Upper lobe of left lung (tissue), 6 donors: ENCODE measurements around the gene ATXN1. TPM values are rescaled to one million over a fixed set of nuclear protein-coding genes. Genes with fewer than 3 reads are reported as not detected.
"Not testable (repeated sequence)": the region's sequence is repeated elsewhere in the genome, so short reads cannot be mapped to it uniquely, and the experiment has no call there.

ENCODE experiments used
- ATAC-seq, 2 donors: fragments of 200-7000 bp; cut with Tn5 transposase; one replicate each; pipeline ENCODE4 v1.9.1; 2022; ENCODE audit warnings: mild to moderate bottlenecking in 2 of 2, moderate library complexity in 2 of 2; ENCODE audit not compliant: low FRiP score in 2 of 2
- DNase-seq, 2 donors: peaks; one replicate each; pipeline ENCODE4 v3.0.0-alpha.2; 2019 to 2020
- H3K27ac ChIP-seq, 4 donors: fragments of 200-600 bp; sonication (generic); one replicate each; pipeline ENCODE4 v1.5.1; 2016 to 2019
- H3K27me3 ChIP-seq, 4 donors: fragments of 200-600 bp; sonication (generic); one replicate each; pipeline ENCODE4 v1.5.1; 2017 to 2019
- H3K36me3 ChIP-seq, 4 donors: fragments of 200-600 bp; sonication (generic); one replicate each; pipeline ENCODE4 v1.5.1; 2016 to 2019
- H3K4me1 ChIP-seq, 4 donors: fragments of 200-600 bp; sonication (generic); one replicate each; pipeline ENCODE4 v1.5.1; 2018 to 2019
- H3K4me3 ChIP-seq, 4 donors: fragments of 200-600 bp; sonication (generic); one replicate each; pipeline ENCODE4 v1.5.1; 2017 to 2019; ENCODE audit warnings: mild to moderate bottlenecking in 2 of 4, moderate library complexity in 1 of 4
- H3K9me3 ChIP-seq, 4 donors: fragments of 200-600 bp; sonication (generic); one replicate each; pipeline ENCODE4 v1.5.1; 2018 to 2019
- CTCF ChIP-seq, 6 experiments: fragments of 450-650 bp in 4 of 6; fragments of 200-600 bp in 2 of 6; sonication (generic) in 2 of 6; IDR thresholded peaks; one replicate each; pipeline ENCODE4 v1.5.1; 2016 to 2019; ENCODE audit warnings: antibody characterized with exemption in 6 of 6
- EP300 ChIP-seq, 4 donors: sonication (generic); formaldehyde crosslinking; IDR thresholded peaks; one replicate each; pipeline ENCODE4 v1.5.1; 2017; ENCODE audit warnings: antibody characterized with exemption in 4 of 4, control low read depth in 2 of 4
- POLR2A ChIP-seq, 4 donors: fragments of 450-650 bp; IDR thresholded peaks; one replicate each; pipeline ENCODE4 v1.5.1; 2016 to 2017; ENCODE audit warnings: antibody characterized with exemption in 4 of 4, mild to moderate bottlenecking in 2 of 4
- POLR2AphosphoS5 ChIP-seq, 2 donors: sonication (generic); formaldehyde crosslinking; IDR thresholded peaks; one replicate each; pipeline ENCODE4 v1.5.1; 2017; ENCODE audit warnings: antibody characterized with exemption in 2 of 2
- WGBS, 2 donors: methylation state at CpG; one replicate each; pipeline ENCODE4 v1.1.5; 2017 to 2018; 5-methylcytosine and 5-hydroxymethylcytosine counted together
- total RNA-seq, 6 donors: library from RNA; depleted of rRNA in 4 of 6; stranded (reverse); fragments of >200 nt in 4 of 6; gene quantifications; one replicate each; pipeline versions ENCODE4 v1.1.0 to v1.2.1, GENCODE V29; 2016 to 2021
- donor health status: DM: no; HTN: no; CAD: no; lungs with moderate emphysema.
- donor health status: DM: no; HTN: yes; CAD: no; lungs with severe emphysema.

Gene ATXN1
- total RNA-seq, 6 donors from 2014 or later = 44.2 to 106 (median 71.7) TPM

GRCh38 chr6:16393326-16393725 lies 367.9 kb downstream of the ATXN1 start:
- no peak overlapping the region for H3K27ac ChIP-seq

GRCh38 chr6:16392010-16392409 lies 369.2 kb downstream of the ATXN1 start:
- 47 to 67% methylated on average over 1 of the region's 1 CpG for WGBS, 2 donors
- ATAC-seq = no peak

More at GRCh38 chr6:16393326-16393725, 367.9 kb downstream of the ATXN1 start:
- ATAC-seq = no peak
- Histone ChIP-seq H3K36me3 (no peaks in the 10 kb centered on the region), H3K27me3 (no peaks in the 10 kb centered on the region), H3K4me3 (no peak overlapping the region), H3K4me1 (peaks cover 0 to 12% (median 9%) of the 10 kb centered on the region in 4 donors), H3K9me3 (no peaks in the 10 kb centered on the region)
- 95 to 99% methylated on average over 4 of the region's 4 CpGs for WGBS, 2 donors
- no peak for DNase-seq
- TF ChIP-seq CTCF (IDR thresholded peaks at IDR 0.05) (no peak), POLR2AphosphoS5 (IDR thresholded peaks at IDR 0.05) (no peak), EP300 (IDR thresholded peaks at IDR 0.05) (no peak), POLR2A (IDR thresholded peaks at IDR 0.05) (no peak)

DNA sequence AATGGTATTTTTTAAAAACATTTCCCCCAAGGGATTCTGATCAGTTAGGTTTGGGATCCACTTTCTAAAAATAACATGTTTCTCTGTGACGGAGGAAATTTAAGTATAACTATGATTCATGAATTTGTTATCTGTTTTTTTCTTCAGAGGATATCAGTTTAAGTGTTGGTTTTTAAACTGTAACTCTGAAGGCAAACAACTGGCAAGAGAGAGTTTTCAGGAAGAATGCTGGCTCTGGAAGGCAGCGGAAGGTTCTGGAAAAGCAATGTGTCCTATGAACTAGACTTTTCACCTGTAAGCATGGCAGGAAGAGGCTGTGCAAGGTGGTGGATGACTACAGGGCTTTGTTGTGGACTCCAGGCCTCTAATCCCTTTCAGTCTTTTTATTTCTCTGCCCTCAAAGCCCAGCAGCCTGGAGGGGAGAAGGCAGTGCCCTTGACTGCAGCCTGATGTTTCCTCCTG lies 369.8 kb downstream of the ATXN1 start:
- ATAC-seq (no peak), DNase-seq (no peak)
- Histone ChIP-seq H3K27me3 (no peaks in the 10 kb centered on the region), H3K9me3 (no peaks in the 10 kb centered on the region), H3K4me1 (peaks cover 0 to 12% (median 9%) of the 10 kb centered on the region in 4 donors), H3K36me3 (no peaks in the 10 kb centered on the region), H3K4me3 (no peak overlapping the region), H3K27ac (peak overlapping the region in 2 of 4 donors; percentile 7 to 26)
- WGBS, 2 donors = 13 to 48% methylated on average over 2 of the region's 2 CpGs
- TF ChIP-seq POLR2AphosphoS5 (IDR thresholded peaks at IDR 0.05) = no peak

More at GRCh38 chr6:16392010-16392409, 369.2 kb downstream of the ATXN1 start:
- peak overlapping the region in 2 of 4 donors; percentile 7 to 26 for H3K27ac ChIP-seq
- H3K36me3 ChIP-seq = no peaks in the 10 kb centered on the region
- no peaks in the 10 kb centered on the region for H3K27me3 ChIP-seq
- TF ChIP-seq POLR2AphosphoS5 (IDR thresholded peaks at IDR 0.05) (no peak), POLR2A (IDR thresholded peaks at IDR 0.05) (no peak), CTCF (IDR thresholded peaks at IDR 0.05) (no peak), EP300 (IDR thresholded peaks at IDR 0.05) (no peak)
- H3K4me3 ChIP-seq = no peak overlapping the region
- no peaks in the 10 kb centered on the region for H3K9me3 ChIP-seq
- no peak for DNase-seq
- peaks cover 0 to 12% (median 9%) of the 10 kb centered on the region in 4 donors for H3K4me1 ChIP-seq

DNA sequence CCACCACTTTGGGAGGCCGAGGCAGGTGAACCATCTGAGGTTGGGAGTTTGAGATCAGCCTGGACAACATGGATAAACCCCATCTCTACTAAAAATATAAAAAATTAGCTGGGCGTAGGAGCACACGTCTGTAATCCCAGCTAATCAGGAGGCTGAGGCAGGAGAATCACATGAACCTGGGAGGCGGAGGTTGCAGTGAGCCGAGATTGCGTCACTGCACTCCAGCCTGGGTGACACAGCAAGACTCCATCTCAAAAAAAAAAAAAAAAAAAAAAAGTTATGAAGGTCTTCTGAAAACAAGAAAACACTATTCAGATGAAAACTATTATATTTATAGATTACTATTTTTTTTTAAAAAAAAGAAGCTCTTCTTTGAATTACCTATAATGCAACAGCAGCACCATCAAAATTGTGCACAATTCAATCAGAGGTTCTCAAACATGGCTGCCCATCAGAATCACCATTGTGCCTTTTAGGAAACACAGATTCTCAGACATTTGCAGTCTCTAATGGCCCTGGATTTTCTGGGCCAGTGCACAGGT lies 370.3 kb downstream of the ATXN1 start:
- H3K9me3 ChIP-seq, ATAC-seq, DNase-seq, H3K4me3 ChIP-seq, H3K36me3 ChIP-seq, H3K27me3 ChIP-seq: not testable (repeated sequence)
- H3K27ac ChIP-seq = peak overlapping the region in 1 of 4 donors; percentile 7
- H3K4me1 ChIP-seq = peaks cover 0 to 12% (median 9%) of the 10 kb centered on the region in 4 donors
- 89 to 92% methylated on average over 6 of the region's 6 CpGs for WGBS, 2 donors

DNA sequence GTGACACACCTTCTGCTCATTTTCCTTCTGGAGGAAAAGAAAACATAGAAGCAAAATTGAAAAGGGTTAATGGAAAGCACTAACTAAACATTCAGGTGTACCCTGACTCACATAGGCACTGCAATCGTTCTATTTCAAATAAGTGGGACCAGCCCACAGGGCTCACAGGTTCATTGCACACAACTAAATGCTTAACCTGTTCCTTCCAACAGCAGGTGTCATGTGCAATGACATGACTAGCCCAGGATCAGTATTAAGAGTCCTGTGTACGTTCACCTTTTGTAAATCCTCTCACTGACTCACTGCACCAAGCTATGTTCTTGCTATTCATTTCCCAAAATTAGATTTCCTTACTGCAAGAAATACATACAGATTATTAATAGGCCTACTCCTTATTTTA lies 371.6 kb downstream of the ATXN1 start:
- Histone ChIP-seq H3K9me3 (no peaks in the 10 kb centered on the region), H3K27ac (no peak overlapping the region), H3K36me3 (no peaks in the 10 kb centered on the region), H3K4me3 (no peak overlapping the region), H3K4me1 (peaks cover 0 to 12% (median 9%) of the 10 kb centered on the region in 4 donors), H3K27me3 (no peaks in the 10 kb centered on the region)
- ATAC-seq (no peak), DNase-seq (no peak)
- WGBS, 2 donors = 83 to 100% methylated on average over 2 of the region's 2 CpGs
- no peak for TF ChIP-seq POLR2AphosphoS5 (IDR thresholded peaks at IDR 0.05)
- no peak for TF ChIP-seq POLR2A (IDR thresholded peaks at IDR 0.05)
- no peak for TF ChIP-seq CTCF (IDR thresholded peaks at IDR 0.05)
- no peak for TF ChIP-seq EP300 (IDR thresholded peaks at IDR 0.05)

DNA sequence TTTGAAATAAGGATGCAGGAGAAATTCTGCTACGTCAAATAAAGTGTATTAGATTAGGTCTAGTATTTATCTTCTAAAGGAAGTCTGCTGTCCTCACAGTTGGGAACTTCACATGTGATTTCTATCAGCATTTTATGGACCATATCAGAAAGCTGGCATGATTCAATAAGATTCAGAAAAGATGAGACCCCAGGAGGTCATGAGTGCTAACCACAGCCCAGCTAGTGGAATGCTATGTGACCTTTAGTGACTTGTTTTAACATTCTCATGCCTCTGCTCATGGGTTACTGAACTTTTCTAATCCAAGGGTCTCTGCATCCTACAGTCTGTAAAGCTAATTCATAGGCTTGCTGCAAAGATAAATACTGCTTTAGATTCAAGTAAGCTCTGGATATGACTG lies 372.8 kb downstream of the ATXN1 start:
- ATAC-seq (no peak), DNase-seq (no peak)
- Histone ChIP-seq H3K36me3 (no peaks in the 10 kb centered on the region), H3K27ac (no peak overlapping the region), H3K9me3 (no peaks in the 10 kb centered on the region), H3K4me3 (no peak overlapping the region), H3K27me3 (no peaks in the 10 kb centered on the region), H3K4me1 (peaks cover 0 to 12% (median 9%) of the 10 kb centered on the region in 4 donors)
- 77 to 93% methylated on average over 1 of the region's 1 CpG for WGBS, 2 donors
- TF ChIP-seq POLR2A (IDR thresholded peaks at IDR 0.05) (no peak), CTCF (IDR thresholded peaks at IDR 0.05) (no peak), POLR2AphosphoS5 (IDR thresholded peaks at IDR 0.05) (no peak), EP300 (IDR thresholded peaks at IDR 0.05) (no peak)
